Fibroblast of lung (primary cell): ENCODE data around the gene PYM1. TPM values are rescaled to one million over a fixed set of nuclear protein-coding genes. Genes with fewer than 3 reads are reported as not detected.

ENCODE experiments used
- DNase-seq, 2 donors: peaks; one replicate each; pipeline versions ENCODE4 v3.0.0 to v3.0.0-alpha.2; 2010; ENCODE audit warnings: low read depth in 2 of 2
- H2AFZ ChIP-seq: 2 replicates; pipeline ENCODE4 v1.5.1; 2012; ENCODE audit warnings: low read length, control low read depth, inconsistent platforms
- H3K27ac ChIP-seq: 2 replicates; pipeline ENCODE4 v1.5.1; 2011; ENCODE audit warnings: low read length, control low read depth; ENCODE audit not compliant: insufficient read depth
- H3K27me3 ChIP-seq: 2 replicates; pipeline ENCODE4 v1.5.1; 2011; ENCODE audit warnings: mild to moderate bottlenecking, low read length; ENCODE audit not compliant: control insufficient read depth, insufficient read depth
- H3K36me3 ChIP-seq: 2 replicates; pipeline ENCODE4 v1.5.1; 2011; ENCODE audit warnings: low read length; ENCODE audit not compliant: control insufficient read depth, insufficient read depth
- H3K4me1 ChIP-seq: 2 replicates; pipeline ENCODE4 v1.5.1; 2011; ENCODE audit warnings: low read length; ENCODE audit not compliant: control insufficient read depth, insufficient read depth; ENCODE audit errors: extremely low read depth
- H3K4me2 ChIP-seq: 2 replicates; pipeline ENCODE4 v1.5.1; 2011; ENCODE audit warnings: low read length, control low read depth; ENCODE audit not compliant: insufficient read depth; ENCODE audit errors: extremely low read depth
- H3K4me3 ChIP-seq, 4 experiments: fragments of 200-600 bp in 1 of 4; sonication (generic) in 1 of 4; replicated peaks in 1 of 4; 2 replicates each; pipeline ENCODE4 v1.5.1; 2011 to 2016; ENCODE audit warnings: low read length in 4 of 4, low read depth in 3 of 4, mild to moderate bottlenecking in 3 of 4, control low read depth in 2 of 4, inconsistent platforms in 1 of 4, mixed read lengths in 1 of 4; ENCODE audit not compliant: insufficient read depth in 1 of 4; ENCODE audit errors: control extremely low read depth in 1 of 4
- H3K79me2 ChIP-seq: 2 replicates; pipeline ENCODE4 v1.5.1; 2012; ENCODE audit warnings: mild to moderate bottlenecking, low read length, inconsistent platforms; ENCODE audit not compliant: control insufficient read depth, insufficient read depth
- H3K9ac ChIP-seq: 2 replicates; pipeline ENCODE4 v1.5.1; 2011; ENCODE audit warnings: mild to moderate bottlenecking, low read length, control low read depth; ENCODE audit not compliant: insufficient read depth
- H3K9me3 ChIP-seq: 2 replicates; pipeline ENCODE4 v1.5.1; 2012; ENCODE audit warnings: low read depth, low read length; ENCODE audit not compliant: control insufficient read depth, insufficient read depth
- H4K20me1 ChIP-seq: 2 replicates; pipeline ENCODE4 v1.5.1; 2011; ENCODE audit warnings: low read length; ENCODE audit not compliant: control insufficient read depth, insufficient read depth; ENCODE audit errors: extremely low read depth
- EZH2 ChIP-seq: IDR thresholded peaks from 2 replicates; pipeline ENCODE4 v1.5.1; 2012; ENCODE audit warnings: low read length, control low read depth, mild to moderate bottlenecking; ENCODE audit errors: missing control alignments
- polyA plus RNA-seq, 2 donors: library from polyadenylated mRNA; depleted of rRNA in 1 of 2; stranded (reverse) in 1 of 2; unstranded in 1 of 2; fragments of >200 nt; gene quantifications; 2 replicates each; pipeline ENCODE4 v1.2.1, GENCODE V29; 2011 to 2012; ENCODE audit warnings: missing spikeins in 1 of 2
- total RNA-seq: library from RNA; depleted of rRNA; stranded (reverse); fragments of >200 nt; gene quantifications from 2 replicates; pipeline ENCODE4 v1.2.1, GENCODE V29; 2014
- TF ChIP-seq, protein P1 (sequence below), 2 donors: IDR thresholded peaks in 1 of 2; conservative IDR thresholded peaks in 1 of 2; 1 replicate in 1 of 2; 2 replicates in 1 of 2; pipeline ENCODE4 v1.5.1; 2011 to 2012; ENCODE audit warnings: low read length in 2 of 2, control low read depth in 1 of 2, inconsistent platforms in 1 of 2, low read depth in 1 of 2, mild to moderate bottlenecking in 1 of 2

Gene PYM1
- total and polyA plus RNA-seq, 2 donors (not counting 1 experiment from before 2014, with no cell fraction given) = 27.8 to 38.6 TPM

DNA sequence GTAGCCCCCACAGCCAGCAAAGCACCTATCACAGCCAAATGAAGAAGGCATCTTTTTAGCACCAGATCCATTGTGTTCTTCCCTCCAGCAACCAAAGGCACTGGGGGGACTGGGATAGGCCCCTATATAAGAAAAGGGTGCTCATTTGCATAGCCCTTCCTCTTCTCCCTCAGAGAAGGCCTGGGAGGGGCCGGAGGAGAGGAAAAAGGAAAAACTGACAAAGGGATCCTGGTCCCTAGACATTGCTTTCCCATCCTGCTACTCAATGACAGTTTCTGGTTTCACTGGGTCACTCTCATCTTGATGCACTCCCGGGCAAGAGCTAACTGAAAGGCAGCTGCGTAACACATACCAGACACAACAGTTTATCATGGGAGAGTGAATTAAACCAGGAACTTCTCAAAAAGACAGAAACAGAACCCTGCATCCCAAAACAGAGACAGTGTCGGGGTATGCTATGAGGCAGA, 38.3 kb upstream of the PYM1 start, which contains the start of gene PMEL:
Gene PMEL (minus strand): TSS at position 102 of the 467 bp plus-strand sequence. CDS start 31 bp downstream, at position 71.
- Histone ChIP-seq H3K4me3 (peak within 1 kb of the TSS; percentile 64 to 90 (median 81)), H3K27ac (peak within 1 kb of the TSS; percentile 85), H4K20me1 (no peaks in the 10 kb centered on the region), H3K4me1 (peaks cover 9% of the 10 kb centered on the region), H3K9me3 (no peaks in the 10 kb centered on the region), H3K27me3 (no peaks in the 10 kb centered on the region), H3K79me2 (peaks cover 24% of the 10 kb centered on the region), H3K9ac (peak within 1 kb of the TSS; percentile 79), H3K4me2 (peak within 1 kb of the TSS; percentile 87), H3K36me3 (no peaks in the 10 kb centered on the region), H2AFZ (peak within 1 kb of the TSS; percentile 45)
- DNase-seq = no peak
- no peak for TF ChIP-seq EZH2
- TF ChIP-seq, protein P1, sequence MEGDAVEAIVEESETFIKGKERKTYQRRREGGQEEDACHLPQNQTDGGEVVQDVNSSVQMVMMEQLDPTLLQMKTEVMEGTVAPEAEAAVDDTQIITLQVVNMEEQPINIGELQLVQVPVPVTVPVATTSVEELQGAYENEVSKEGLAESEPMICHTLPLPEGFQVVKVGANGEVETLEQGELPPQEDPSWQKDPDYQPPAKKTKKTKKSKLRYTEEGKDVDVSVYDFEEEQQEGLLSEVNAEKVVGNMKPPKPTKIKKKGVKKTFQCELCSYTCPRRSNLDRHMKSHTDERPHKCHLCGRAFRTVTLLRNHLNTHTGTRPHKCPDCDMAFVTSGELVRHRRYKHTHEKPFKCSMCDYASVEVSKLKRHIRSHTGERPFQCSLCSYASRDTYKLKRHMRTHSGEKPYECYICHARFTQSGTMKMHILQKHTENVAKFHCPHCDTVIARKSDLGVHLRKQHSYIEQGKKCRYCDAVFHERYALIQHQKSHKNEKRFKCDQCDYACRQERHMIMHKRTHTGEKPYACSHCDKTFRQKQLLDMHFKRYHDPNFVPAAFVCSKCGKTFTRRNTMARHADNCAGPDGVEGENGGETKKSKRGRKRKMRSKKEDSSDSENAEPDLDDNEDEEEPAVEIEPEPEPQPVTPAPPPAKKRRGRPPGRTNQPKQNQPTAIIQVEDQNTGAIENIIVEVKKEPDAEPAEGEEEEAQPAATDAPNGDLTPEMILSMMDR (conservative IDR thresholded peaks at IDR 0.05 in 1 of 2, IDR thresholded peaks at IDR 0.05 in 1 of 2; ENCODE audit: low read depth in 1 of 2, low read length in 2 of 2) = no peak

DNA sequence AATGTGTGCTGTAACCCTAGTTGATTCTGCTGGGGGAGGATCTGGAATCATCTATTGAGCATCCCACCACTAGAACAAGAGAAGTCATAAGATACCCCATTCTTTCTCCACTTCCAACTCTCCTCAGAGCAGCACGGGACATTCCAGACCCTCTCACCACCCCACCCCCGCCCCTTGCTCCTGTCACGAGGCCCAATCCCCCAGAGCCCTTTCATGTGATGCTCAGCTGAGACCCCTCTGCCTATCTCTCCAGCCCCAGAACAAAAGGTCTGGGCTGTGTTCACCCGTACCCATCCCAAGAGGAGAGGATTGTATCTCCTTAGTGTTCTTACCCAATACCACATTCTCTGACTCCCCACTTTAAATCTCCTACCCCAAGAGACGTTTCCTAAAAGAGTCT, 37.5 kb upstream of the PYM1 start:
- no peak overlapping the region for H2AFZ ChIP-seq
- no peaks in the 10 kb centered on the region for H4K20me1 ChIP-seq
- no peak for DNase-seq
- no peak for TF ChIP-seq EZH2
- TF ChIP-seq, protein P1 (conservative IDR thresholded peaks at IDR 0.05 in 1 of 2, IDR thresholded peaks at IDR 0.05 in 1 of 2; ENCODE audit: low read depth in 1 of 2, low read length in 2 of 2) = no peak
- no peak overlapping the region for H3K9ac ChIP-seq
- H3K4me1 ChIP-seq = peaks cover 4% of the 10 kb centered on the region
- no peaks in the 10 kb centered on the region for H3K9me3 ChIP-seq
- H3K79me2 ChIP-seq = peaks cover 24% of the 10 kb centered on the region
- H3K27me3 ChIP-seq = no peaks in the 10 kb centered on the region
- H3K4me3 ChIP-seq = no peak overlapping the region
- no peak overlapping the region for H3K27ac ChIP-seq
- no peaks in the 10 kb centered on the region for H3K36me3 ChIP-seq
- no peak overlapping the region for H3K4me2 ChIP-seq

DNA sequence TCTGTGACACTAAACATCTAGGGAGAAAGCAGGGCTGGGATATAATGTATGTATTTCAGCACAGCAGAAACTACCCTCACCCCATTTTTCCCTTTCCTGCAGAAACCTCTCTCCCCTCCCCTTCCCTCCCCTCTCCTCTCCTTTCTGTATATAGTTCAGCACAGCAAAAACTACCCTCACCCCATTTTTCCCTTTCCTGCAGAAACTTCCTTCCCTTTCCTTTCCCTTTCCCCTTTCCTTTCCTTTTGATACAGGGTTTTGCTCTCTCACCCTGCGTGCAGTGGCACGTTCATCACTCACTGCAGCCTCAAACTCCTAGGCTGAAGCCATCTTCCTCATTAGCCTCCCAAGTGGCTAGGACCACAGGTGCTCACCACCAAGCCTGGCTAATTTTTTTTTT, 36.1 kb upstream of the PYM1 start:
- Histone ChIP-seq H4K20me1 (no peaks in the 10 kb centered on the region), H3K36me3 (no peaks in the 10 kb centered on the region), H2AFZ (no peak overlapping the region), H3K27me3 (no peaks in the 10 kb centered on the region), H3K4me3 (no peak overlapping the region), H3K9ac (no peak overlapping the region), H3K4me1 (peaks cover 3% of the 10 kb centered on the region), H3K79me2 (peaks cover 19% of the 10 kb centered on the region), H3K4me2 (no peak overlapping the region), H3K9me3 (no peaks in the 10 kb centered on the region), H3K27ac (no peak overlapping the region)
- TF ChIP-seq, protein P1 (conservative IDR thresholded peaks at IDR 0.05 in 1 of 2, IDR thresholded peaks at IDR 0.05 in 1 of 2; ENCODE audit: low read depth in 1 of 2, low read length in 2 of 2) = no peak
- TF ChIP-seq EZH2 = no peak
- DNase-seq = no peak
